Dermis microvascular lymphatic vessel endothelial cell (primary cell): Measurements from ENCODE around the gene ARHGAP15. TPM values are rescaled to one million over a fixed set of nuclear protein-coding genes. Genes with fewer than 3 reads are reported as not detected.

Experiments
- DNase-seq, 2 donors: peaks; one replicate each; pipeline versions ENCODE4 v3.0.0 to v3.0.0-alpha.2; 2010; ENCODE audit warnings: low read depth in 2 of 2
- total RNA-seq: library from RNA; depleted of rRNA; stranded (reverse); fragments of >200 nt; gene quantifications from 2 replicates; pipeline ENCODE4 v1.2.1, GENCODE V29; 2014

ARHGAP15 gene
- total RNA-seq, 1 donor from 2014 or later: under 0.01 TPM

- DNase-seq: no peak
Observed at GRCh38 chr2:143144813-143145455, 15.7 kb downstream of the ARHGAP15 start.

- no peak for DNase-seq
Observed at GRCh38 chr2:143146366-143146765, 17.1 kb downstream of the ARHGAP15 start.

- DNase-seq: no peak
Observed at GRCh38 chr2:143146815-143147530, 17.8 kb downstream of the ARHGAP15 start.

- no peak for DNase-seq
Observed at GRCh38 chr2:143148011-143148410, 18.8 kb downstream of the ARHGAP15 start.

GRCh38 chr2:143148757-143149156 lies 19.5 kb downstream of the ARHGAP15 start:
- DNase-seq: no peak

GRCh38 chr2:143150287-143150686 lies 21.1 kb downstream of the ARHGAP15 start:
- no peak for DNase-seq

- DNase-seq: no peak
Observed at GRCh38 chr2:143151111-143151752, 22.0 kb downstream of the ARHGAP15 start.

- DNase-seq: no peak
Observed at GRCh38 chr2:143152219-143152618, 23.0 kb downstream of the ARHGAP15 start.

GRCh38 chr2:143152637-143153036 lies 23.4 kb downstream of the ARHGAP15 start:
- DNase-seq: no peak

GRCh38 chr2:143155661-143156060 lies 26.4 kb downstream of the ARHGAP15 start:
- no peak for DNase-seq

- no peak for DNase-seq
Observed at GRCh38 chr2:143157001-143157400, 27.8 kb downstream of the ARHGAP15 start.

GRCh38 chr2:143157418-143157817 lies 28.2 kb downstream of the ARHGAP15 start:
- no peak for DNase-seq

- DNase-seq: no peak
Observed at GRCh38 chr2:143158098-143158497, 28.9 kb downstream of the ARHGAP15 start.

GRCh38 chr2:143158551-143159485 lies 29.6 kb downstream of the ARHGAP15 start:
- no peak for DNase-seq

- no peak for DNase-seq
Observed at GRCh38 chr2:143159486-143159840, 30.2 kb downstream of the ARHGAP15 start.

- DNase-seq: no peak
Observed at GRCh38 chr2:143160732-143161707, 31.8 kb downstream of the ARHGAP15 start.

GRCh38 chr2:143162123-143162837 lies 33.1 kb downstream of the ARHGAP15 start:
- DNase-seq: peak; percentile 1 to 3

- no peak for DNase-seq
Observed at GRCh38 chr2:143162997-143163396, 33.8 kb downstream of the ARHGAP15 start.

GRCh38 chr2:143163499-143163898 lies 34.3 kb downstream of the ARHGAP15 start:
- no peak for DNase-seq

GRCh38 chr2:143165291-143165690 lies 36.1 kb downstream of the ARHGAP15 start:
- no peak for DNase-seq
